HG03175 (cell line): ENCODE data around the gene SLX4IP.

Source experiments
- ATAC-seq: cut with Tn5 transposase; IDR thresholded peaks from one replicate; pipeline ENCODE4 v1.9.1; 2021; ENCODE audit warnings: mild to moderate bottlenecking, moderate library complexity; ENCODE audit not compliant: unreplicated experiment

The SLX4IP gene

GRCh38 chr20:10658876-10659632 lies 223.9 kb downstream of the SLX4IP start:
- ATAC-seq: no peak

DNA sequence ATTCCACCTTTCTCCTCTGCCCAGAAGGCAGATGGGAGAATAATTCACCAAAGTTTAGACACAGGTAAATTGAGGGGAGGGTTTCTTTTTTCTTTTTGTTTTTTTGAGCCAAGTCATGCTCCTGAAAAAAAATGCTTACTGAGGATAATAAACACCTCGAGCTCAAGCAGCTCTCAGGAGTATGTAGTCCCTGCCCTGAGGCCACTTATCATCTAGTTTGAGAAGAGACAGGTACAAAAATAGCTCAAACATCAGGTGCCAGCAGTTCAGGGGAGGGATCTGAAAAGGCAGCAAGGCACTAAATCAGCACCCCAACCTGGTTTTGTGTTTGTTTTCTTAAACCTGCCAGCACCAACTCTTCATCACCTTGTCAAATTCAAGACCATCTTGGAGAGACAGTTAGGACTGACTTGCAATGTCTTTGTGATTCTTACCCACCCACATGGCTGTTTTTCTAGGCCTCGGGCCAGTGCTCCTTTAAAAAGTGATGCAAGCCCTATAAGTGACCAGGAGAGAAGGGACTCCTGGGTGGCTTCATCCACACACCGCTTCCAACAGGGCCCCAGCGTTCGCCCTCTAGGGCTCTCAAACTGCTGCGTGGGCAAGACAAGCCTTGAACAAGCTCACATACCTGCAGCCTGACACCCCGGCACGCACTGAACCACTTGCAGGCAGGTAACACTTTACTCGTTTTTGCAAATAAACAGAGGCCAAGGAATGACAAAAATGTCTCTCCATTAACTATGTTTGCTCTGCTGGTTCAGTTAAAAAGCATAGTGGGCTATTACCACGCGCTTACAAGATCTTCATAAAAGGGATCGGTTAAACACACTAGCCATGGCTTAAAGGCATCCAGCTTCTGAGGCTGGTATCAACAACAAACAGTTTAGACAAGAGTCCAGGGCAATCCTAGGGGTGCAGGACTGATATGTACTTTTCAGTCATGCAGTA lies 224.8 kb downstream of the SLX4IP start:
- ATAC-seq: no peak

DNA sequence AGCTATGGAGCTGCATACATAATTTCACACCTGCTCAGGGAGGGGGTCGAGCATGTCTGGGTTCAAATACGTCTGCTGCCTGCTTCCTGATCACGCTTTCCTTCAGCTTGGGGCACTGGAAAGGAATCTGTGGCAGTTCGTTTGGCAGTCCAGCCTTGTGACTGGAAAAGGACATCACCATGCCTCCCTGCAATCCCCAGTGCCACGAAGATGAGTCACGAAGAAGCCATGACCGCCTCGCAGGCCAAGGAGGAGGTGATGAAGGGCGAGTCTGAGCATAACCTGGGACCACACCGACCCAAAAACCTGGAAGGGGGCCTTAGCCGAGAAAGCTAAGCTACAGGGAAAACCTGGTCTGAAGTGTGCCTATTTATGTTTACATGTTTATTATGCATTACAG lies 225.6 kb downstream of the SLX4IP start:
- no peak for ATAC-seq

DNA sequence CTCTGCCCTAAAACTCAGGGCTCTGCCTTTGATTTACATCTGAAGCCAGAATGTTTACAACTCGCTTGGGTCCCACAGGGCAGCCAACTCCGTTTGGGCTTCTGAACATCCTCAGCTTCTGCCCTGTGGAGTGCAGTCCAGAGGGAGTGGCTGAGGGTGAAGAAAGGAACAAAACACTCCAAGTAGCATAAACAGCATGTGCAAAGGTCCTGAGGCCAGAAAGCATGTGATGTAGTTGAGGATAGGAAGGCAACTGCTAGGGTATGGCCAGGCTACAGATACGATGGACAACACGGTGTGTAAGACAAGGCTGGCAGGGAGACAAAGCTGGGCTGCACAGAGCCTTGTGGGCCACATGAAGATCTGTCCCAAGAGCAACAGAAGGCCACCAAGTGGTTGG lies 226.2 kb downstream of the SLX4IP start:
- no peak for ATAC-seq

DNA sequence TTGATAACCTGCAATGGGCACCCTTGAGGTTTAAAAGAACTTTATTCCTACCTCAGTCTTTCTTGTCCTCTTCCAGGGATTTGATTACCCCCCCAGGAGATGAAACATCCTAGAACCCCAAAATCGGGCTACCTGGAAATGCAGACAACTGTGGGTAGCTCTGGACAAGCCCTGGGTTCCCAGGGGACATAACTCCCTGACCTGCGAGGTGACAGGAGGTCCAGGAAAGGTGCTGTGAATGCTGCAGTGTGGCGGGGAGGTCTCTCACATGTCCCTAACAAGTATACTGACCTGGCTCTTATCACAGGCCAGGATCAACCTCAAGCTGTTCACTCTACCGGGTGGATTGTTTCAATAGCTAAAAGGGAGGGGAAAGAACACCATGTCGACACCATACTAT lies 227.0 kb downstream of the SLX4IP start:
- ATAC-seq: no peak

DNA sequence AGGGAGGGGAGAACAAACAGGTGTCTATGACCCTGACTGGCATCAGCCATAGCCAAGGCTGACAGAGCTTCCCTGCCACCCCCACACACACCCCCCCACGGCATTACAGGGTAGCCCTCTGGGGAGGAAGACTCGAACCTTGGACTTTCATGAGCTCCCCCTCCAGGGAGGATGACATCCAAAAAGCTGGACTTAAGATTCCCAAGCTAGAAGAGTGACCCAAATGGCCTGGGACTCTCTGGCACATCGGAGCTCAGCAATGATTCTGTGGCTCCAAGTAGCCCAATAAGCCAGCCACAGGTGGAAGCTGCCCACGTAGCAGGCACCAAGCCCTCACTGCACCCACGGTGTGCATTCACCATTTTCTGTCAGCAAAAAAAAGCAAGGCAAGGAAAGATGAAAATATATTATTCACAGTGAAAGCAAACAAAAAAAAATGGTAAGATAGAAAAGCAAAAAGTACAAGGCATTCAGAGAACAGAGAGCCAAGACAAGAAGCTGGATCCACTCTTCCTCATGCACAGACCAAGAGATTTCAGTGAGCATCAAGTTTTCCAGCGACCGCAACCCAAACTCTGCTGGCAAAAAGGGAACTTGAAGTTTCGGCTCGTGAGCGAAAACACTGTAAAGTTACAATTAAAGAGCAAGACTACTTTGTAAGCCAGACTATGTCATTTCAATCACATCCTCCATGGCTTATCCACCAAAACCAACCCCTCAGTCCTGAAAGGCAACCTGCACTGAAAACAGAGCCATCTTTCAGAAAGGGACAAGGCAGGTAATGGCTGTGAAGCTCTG lies 227.8 kb downstream of the SLX4IP start:
- ATAC-seq: no peak

- ATAC-seq: no peak
These were observed 228.7 kb downstream of the SLX4IP start for GRCh38 chr20:10663756-10664155.

- ATAC-seq: no peak
These were observed 230.0 kb downstream of the SLX4IP start for GRCh38 chr20:10665027-10665561.

DNA sequence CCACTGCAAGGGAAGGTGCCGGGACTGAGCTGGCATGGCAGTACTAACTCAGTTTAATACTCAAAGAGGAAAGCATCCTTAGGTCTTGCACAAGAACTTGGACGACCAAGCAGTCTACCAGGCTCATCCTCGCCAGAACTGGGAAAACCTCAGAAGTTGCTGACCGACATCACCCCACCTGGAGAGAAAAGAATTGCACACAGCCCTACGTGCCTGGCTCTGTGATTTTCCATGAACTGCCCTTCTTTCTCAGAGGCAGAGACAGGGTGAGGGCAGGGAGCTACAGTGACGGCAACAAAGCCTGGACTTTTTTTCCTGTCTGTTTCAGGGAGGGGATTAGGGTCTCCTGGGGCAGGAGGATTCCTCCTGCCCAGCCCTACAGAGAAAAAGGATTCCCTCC lies 230.7 kb downstream of the SLX4IP start:
- ATAC-seq: no peak

- ATAC-seq: no peak
These were observed 231.3 kb downstream of the SLX4IP start for GRCh38 chr20:10666221-10667076.

DNA sequence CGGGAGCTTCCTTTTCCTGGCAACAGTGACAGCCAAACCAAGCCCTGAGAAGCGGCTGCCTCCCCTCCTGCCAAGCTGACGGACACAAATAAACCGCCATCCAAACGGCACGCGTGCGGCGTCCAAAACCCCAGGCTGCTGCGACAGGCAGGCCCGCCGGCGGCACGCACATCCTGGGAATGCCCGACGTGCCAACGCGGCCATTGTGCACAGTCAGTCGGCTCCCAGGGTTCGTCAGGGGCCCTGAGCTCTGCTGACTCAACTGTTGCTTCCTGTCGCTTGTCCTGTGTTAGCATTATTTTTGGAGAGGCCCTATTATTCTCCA lies 231.9 kb downstream of the SLX4IP start:
- ATAC-seq: no peak

DNA sequence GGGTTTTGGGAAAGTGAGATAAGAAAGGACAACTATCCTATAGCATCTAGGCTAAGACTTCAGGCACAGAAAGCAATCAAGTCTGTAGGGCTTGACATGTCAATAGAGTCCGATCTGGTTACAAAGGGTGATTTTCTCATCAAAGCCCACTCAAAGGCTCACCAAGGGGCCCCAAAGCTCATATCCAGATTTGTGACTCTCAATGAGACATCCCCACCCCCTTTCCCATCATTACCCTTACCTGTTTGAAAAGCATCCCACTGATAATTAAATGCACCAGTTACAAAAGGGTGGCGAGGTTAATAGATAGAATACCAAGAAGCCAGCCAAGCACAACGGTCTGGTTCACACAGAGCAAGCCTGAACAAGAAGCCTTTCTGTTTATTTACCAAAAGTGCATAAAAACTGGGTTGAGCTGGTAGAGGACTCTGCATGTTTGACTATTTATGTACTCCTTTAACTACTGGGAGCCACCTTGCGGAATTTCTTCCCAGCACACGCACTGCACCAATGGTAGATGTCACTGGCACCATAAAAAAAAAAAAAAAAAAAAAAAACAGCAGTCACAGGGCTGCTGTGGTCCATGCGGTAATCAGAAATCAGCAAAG lies 232.6 kb downstream of the SLX4IP start:
- no peak for ATAC-seq

- ATAC-seq: no peak
These were observed 233.7 kb downstream of the SLX4IP start for GRCh38 chr20:10668677-10669368.

GRCh38 chr20:10669843-10670446 lies 234.8 kb downstream of the SLX4IP start:
- ATAC-seq: no peak

DNA sequence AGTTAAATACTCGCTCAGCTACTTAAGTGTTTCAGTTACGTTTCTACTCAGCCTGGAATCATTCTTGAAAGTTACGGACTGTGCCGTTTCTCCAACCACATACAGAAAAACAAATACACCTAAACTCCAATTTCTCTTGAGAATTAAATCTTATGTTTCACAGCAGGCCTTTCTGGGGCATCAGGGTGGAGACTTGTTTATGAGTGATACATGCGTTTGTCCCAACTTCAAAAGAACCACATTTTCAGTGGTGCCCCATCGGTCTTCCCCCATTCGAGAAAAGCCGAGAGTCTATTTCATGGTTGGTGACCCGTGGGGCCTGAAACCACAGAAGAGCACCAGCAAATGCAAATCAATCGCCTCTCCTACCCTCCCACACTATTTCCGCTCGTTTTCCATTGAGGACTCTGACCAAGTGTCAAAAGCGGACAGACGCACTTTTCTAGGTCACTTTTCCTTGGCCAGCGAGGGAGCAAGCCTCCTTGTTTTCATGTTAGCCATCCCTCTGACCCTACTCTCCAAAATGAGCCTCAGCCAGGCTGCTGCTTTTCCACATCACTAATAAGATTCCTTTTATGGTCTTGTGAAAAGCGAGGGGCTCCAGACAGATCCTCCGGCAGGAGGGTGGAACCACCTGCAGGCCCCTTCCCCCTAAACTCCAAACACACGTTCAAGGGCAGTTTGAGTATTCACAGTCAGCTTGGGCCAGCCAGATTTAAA lies 235.6 kb downstream of the SLX4IP start:
- peak; percentile 16 for ATAC-seq

GRCh38 chr20:10671221-10671918 lies 236.3 kb downstream of the SLX4IP start:
- ATAC-seq: peak; percentile 38

DNA sequence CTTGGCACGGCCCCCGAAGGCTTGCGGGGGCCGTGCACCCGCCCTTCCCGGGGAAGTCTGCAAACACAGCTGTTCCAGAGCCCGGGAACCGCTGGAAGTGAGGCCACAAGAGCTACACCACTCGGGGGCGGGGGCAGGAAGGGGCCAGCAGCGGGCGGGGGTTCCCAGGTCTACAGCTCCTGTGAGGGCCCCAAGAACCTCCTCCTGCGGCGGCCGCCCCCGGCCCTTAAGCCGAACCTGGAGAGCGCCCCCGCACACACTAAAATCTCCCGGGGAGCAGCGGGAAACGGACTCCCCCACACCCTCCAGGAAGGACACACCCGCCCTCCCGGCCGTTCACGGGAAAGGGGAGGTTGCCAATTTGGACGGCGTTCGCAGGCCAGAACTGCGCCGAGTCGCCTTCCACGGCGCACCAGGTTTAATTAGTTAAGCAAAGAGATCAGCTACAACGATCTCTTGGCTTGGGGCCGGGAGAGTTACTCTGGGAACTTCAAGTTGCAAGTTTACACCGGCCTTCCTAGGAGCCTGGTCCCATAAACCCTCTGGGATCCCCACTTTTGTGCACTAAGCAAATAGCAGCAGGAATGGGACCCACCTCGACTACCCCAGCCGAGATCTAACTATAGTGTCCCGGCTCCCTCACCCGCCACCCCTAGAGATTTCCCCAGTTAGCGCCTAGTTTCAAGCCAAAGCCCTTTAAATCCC lies 237.0 kb downstream of the SLX4IP start:
- no peak for ATAC-seq
